Activated naive CD8-positive, alpha-beta T cell (primary cell): Measurements from ENCODE around the gene SPARCL1.

ENCODE experiments used
- H3K27ac Mint-ChIP-seq: one replicate; pipeline ENCODE4 v1.8.0; 2021; ENCODE audit warnings: mixed read lengths
- H3K27me3 Mint-ChIP-seq: one replicate; pipeline ENCODE4 v1.8.0; 2021; ENCODE audit warnings: mixed read lengths
- H3K36me3 Mint-ChIP-seq: one replicate; pipeline ENCODE4 v1.8.0; 2021; ENCODE audit warnings: mixed read lengths
- H3K4me1 Mint-ChIP-seq: one replicate; pipeline ENCODE4 v1.8.0; 2021; ENCODE audit warnings: low read depth, mixed read lengths
- H3K4me3 Mint-ChIP-seq: one replicate; pipeline ENCODE4 v1.8.0; 2021; ENCODE audit warnings: mild to moderate bottlenecking, mixed read lengths
- H3K9me3 Mint-ChIP-seq: one replicate; pipeline ENCODE4 v1.8.0; 2021; ENCODE audit warnings: low read depth, mixed read lengths

SPARCL1 gene

DNA sequence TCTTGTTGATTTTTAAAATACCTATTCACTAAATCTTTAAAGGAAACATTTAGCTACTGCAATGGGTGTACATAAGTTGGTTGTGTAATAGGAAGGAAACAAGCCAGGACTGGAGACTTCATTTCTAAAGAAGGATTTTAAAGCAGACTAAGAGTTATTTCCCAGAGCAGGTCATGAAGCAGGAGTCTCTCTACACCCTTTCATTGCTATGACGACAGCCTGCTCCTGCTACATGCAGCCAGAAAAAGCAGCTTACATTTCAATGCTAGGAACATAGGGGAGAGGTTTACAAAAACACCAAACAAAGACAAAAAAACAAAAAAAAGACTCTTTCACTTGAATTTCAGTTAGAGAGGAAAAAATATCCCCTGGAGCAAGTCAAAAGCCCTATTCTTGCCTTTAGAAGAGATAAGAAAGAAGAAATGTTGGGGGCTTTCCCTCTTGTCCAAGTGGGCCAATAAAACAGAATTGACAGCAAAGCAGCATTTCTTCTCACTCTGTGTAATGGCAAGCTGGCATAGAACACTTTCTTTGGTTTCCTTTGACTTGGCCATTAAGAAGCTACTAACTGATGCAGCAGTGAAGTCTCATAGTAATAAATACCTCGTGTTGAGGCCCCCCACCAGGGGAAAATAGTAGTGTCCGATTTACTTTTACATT lies 3.4 kb downstream of the SPARCL1 start:
- Mint-ChIP-seq H3K4me3 (no peak overlapping the region), H3K4me1 (no peaks in the 10 kb centered on the region), H3K9me3 (peaks cover 14% of the 10 kb centered on the region), H3K27ac (no peak overlapping the region), H3K36me3 (no peaks in the 10 kb centered on the region), H3K27me3 (no peaks in the 10 kb centered on the region)

DNA sequence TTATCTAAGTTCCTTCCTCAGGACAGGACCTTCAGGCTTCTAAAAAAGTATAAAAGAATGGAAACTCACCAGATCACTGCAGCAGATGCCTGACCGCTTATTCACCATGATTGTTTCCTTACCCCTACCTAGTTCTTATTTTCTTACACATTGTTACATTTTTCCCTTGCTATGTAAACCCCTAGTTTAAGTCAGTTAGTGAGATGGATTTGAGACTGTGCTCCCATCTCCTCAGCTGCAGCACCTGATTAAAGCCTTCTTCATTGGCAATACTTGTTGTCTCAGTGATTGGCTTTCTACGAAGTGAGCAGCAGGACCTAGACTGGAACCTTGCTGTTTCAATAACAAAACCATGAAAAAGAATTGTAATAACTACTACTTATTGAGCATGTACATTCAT lies 4.7 kb downstream of the SPARCL1 start:
- Mint-ChIP-seq H3K27ac (no peak overlapping the region), H3K4me1 (no peaks in the 10 kb centered on the region), H3K9me3 (peaks cover 14% of the 10 kb centered on the region), H3K4me3 (no peak overlapping the region), H3K36me3 (no peaks in the 10 kb centered on the region), H3K27me3 (no peaks in the 10 kb centered on the region)

DNA sequence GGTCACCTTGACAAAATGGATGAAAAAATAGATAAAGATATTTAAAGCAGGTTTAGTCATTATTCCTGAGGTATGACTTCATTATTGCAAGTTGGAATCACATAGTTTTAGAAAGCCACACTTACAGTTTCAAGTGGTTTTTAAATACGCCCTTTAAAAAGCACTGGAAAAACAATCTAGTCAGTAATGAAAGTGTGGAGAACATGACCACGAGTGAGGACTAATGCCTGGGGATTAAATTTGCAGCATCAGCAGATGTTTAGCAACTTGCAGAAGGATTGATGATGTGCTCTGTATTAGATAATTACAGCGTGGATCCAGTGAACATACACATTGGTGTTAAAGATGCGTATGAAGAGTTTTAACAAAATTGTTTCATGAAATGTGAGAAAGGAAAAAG lies 5.9 kb downstream of the SPARCL1 start:
- Mint-ChIP-seq H3K36me3 (no peaks in the 10 kb centered on the region), H3K9me3 (peaks cover 14% of the 10 kb centered on the region), H3K4me1 (no peaks in the 10 kb centered on the region), H3K27me3 (no peaks in the 10 kb centered on the region), H3K27ac (no peak overlapping the region), H3K4me3 (no peak overlapping the region)

- peaks cover 14% of the 10 kb centered on the region for H3K9me3 Mint-ChIP-seq
- H3K4me3 Mint-ChIP-seq: no peak overlapping the region
- no peaks in the 10 kb centered on the region for H3K27me3 Mint-ChIP-seq
- no peaks in the 10 kb centered on the region for H3K4me1 Mint-ChIP-seq
- no peaks in the 10 kb centered on the region for H3K36me3 Mint-ChIP-seq
- H3K27ac Mint-ChIP-seq: no peak overlapping the region
These were observed 7.3 kb downstream of the SPARCL1 start for GRCh38 chr4:87521757-87522374.

GRCh38 chr4:87521319-87521718 lies 7.9 kb downstream of the SPARCL1 start:
- Mint-ChIP-seq H3K9me3 (peaks cover 14% of the 10 kb centered on the region), H3K36me3 (no peaks in the 10 kb centered on the region), H3K4me1 (no peaks in the 10 kb centered on the region), H3K4me3 (no peak overlapping the region), H3K27ac (no peak overlapping the region), H3K27me3 (no peaks in the 10 kb centered on the region)

GRCh38 chr4:87517621-87518020 lies 11.6 kb downstream of the SPARCL1 start:
- H3K36me3 Mint-ChIP-seq: no peaks in the 10 kb centered on the region
- no peaks in the 10 kb centered on the region for H3K4me1 Mint-ChIP-seq
- H3K9me3 Mint-ChIP-seq: no peaks in the 10 kb centered on the region
- H3K27me3 Mint-ChIP-seq: no peaks in the 10 kb centered on the region
- no peak overlapping the region for H3K4me3 Mint-ChIP-seq
- H3K27ac Mint-ChIP-seq: no peak overlapping the region

DNA sequence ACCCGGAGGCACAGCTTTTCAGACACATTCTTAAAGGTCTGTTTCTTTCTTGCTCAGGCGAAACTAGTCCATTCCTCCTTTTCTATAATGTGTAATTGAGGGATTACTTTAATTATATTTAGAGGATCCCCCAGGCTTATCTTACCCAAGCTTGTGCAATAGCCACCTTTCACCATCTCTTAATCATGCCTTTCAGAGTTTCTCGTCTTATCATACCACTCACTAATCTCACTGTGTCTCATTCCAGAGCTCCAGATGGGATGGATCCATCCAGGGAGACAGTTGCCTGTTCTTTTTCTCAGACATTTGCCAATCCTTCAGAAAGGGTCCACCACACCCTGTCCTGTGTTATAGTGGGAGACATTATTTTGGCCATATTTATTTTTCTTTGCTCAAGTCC lies 12.5 kb downstream of the SPARCL1 start:
- Mint-ChIP-seq H3K27me3 (no peaks in the 10 kb centered on the region), H3K4me3 (no peak overlapping the region), H3K27ac (no peak overlapping the region), H3K36me3 (no peaks in the 10 kb centered on the region), H3K4me1 (no peaks in the 10 kb centered on the region), H3K9me3 (no peaks in the 10 kb centered on the region)

DNA sequence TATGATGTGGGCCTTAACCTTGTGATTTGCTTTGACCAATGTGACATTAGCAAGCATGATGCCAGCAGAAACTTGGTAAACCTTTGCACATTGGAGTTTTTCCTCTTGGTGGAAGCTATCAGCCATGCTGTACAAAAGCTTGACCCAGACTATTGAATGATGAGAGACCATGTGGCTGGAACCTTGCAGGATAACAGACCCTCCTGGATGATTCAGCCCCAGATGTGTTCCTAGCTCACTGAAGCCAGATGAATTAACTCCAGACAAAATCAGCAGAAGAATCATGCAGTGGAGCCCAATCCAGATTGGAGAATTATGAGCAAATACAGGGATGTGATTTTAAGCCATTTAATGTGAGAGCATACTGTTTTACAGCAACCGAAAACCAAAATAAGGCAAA lies 16.8 kb downstream of the SPARCL1 start:
- Mint-ChIP-seq H3K36me3 (no peaks in the 10 kb centered on the region), H3K4me1 (no peaks in the 10 kb centered on the region), H3K9me3 (no peaks in the 10 kb centered on the region), H3K27me3 (no peaks in the 10 kb centered on the region), H3K27ac (no peak overlapping the region), H3K4me3 (no peak overlapping the region)

DNA sequence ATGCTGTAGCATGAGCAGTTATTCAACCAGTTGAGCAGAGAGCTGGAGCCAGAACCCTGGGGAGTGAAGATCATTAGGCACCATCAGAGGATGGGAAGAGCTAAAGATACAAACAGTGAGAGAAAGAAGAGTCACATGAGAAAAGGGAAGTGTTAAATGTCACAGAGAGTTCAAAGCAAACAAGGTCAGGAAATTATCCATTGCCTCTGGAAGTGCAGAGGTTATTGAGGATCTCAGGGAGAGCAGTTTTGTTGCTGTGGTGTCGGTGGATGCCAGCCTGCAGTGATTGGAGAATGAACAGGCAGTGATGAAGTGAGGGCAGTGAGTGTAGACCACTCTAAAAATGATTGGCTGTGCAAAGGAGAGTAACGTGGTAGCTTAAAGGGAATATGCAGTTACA lies 17.7 kb downstream of the SPARCL1 start:
- no peak overlapping the region for H3K27ac Mint-ChIP-seq
- no peaks in the 10 kb centered on the region for H3K36me3 Mint-ChIP-seq
- H3K27me3 Mint-ChIP-seq: no peaks in the 10 kb centered on the region
- no peaks in the 10 kb centered on the region for H3K4me1 Mint-ChIP-seq
- H3K9me3 Mint-ChIP-seq: no peaks in the 10 kb centered on the region
- H3K4me3 Mint-ChIP-seq: no peak overlapping the region

- no peaks in the 10 kb centered on the region for H3K4me1 Mint-ChIP-seq
- no peaks in the 10 kb centered on the region for H3K9me3 Mint-ChIP-seq
- H3K4me3 Mint-ChIP-seq: no peak overlapping the region
- no peaks in the 10 kb centered on the region for H3K36me3 Mint-ChIP-seq
- no peaks in the 10 kb centered on the region for H3K27me3 Mint-ChIP-seq
- no peak overlapping the region for H3K27ac Mint-ChIP-seq
These were observed 18.4 kb downstream of the SPARCL1 start for GRCh38 chr4:87510747-87511146.

DNA sequence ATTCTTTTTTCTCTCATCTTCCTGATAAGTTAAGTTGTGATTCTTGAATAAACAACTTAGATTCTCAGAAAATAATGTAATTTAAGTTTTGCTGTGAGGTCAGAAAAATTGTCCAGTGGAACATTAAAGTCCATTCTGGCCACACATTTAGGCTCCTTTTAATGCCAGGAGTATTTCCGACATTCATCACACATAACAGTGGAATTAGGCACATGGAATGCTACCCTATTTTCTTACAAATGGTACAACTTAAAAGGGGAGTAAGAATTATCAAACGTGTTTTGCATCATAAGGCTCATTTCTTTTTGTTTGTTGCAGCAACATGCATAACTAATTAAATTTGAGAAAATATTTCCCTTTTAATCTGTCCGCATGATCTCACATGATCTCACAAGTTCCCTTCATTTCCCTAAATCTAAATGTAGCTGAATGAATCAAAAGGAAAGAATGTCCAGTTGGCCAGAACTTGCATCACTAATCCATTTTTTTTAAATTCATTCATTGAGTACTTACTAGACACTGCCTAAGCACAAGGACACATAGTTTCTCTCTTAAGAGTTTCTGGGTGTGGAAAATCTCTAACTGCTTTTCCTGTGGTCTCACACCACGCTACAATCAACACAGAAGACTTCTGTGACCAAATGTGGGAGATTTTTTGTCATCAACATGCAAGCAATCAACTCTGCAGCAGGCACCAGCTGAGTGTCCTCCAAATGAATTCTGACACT lies 22.0 kb downstream of the SPARCL1 start:
- H3K4me1 Mint-ChIP-seq: no peaks in the 10 kb centered on the region
- no peak overlapping the region for H3K4me3 Mint-ChIP-seq
- H3K36me3 Mint-ChIP-seq: no peaks in the 10 kb centered on the region
- H3K9me3 Mint-ChIP-seq: no peaks in the 10 kb centered on the region
- peaks cover 2% of the 10 kb centered on the region for H3K27me3 Mint-ChIP-seq
- H3K27ac Mint-ChIP-seq: no peak overlapping the region

DNA sequence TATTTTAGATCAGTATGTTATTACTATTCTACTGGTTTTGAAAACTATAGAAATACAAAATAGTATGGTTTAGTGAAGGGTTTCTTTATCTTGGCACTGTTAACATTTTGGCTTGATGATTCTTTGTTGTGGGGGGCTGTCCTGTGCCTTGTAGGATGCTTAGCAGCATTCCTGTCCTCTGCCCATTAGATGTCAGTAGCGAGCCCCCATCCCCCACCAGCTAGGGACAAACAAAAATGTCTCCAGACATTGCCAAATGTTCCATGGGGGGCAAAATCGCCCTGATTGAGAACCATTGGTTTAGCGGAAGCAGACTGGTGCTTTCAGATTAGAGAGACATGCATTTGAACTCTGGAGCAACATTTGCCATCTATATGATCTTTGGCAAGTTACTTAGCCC lies 23.3 kb downstream of the SPARCL1 start:
- Mint-ChIP-seq H3K4me1 (no peaks in the 10 kb centered on the region), H3K36me3 (no peaks in the 10 kb centered on the region), H3K27ac (no peak overlapping the region), H3K9me3 (no peaks in the 10 kb centered on the region), H3K27me3 (peaks cover 2% of the 10 kb centered on the region), H3K4me3 (no peak overlapping the region)

DNA sequence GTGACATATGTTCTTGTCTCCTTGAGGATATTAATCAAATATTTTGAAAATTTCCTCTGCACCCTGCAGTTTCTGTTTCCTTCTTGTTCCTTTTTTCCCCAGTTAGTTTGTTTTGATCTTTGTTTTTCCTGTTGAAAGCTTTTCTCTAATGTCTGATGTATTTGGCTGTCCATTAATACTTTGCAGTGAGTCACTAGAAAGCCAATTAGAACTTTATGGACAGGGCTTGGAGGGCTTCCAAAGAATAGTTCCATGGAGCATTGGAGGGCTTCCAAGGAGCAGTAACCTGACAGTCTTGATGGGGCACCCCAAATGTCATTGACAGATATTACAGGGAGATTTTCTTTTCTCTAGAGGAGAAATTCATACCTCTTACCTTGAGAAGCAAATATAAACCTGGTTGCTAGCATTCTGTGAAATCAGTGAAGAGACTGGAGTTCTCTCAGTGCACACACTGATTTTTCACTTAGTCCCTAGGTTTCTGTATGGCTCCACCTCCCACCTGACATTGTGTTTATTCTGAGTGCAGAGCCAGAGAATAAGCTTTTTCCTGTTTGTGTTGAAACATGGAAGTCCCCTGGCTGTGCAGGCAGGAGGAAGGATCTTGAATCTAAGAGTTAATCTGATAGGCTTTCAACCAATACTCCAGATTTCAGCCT lies 26.5 kb downstream of the SPARCL1 start:
- H3K4me3 Mint-ChIP-seq: no peak overlapping the region
- no peaks in the 10 kb centered on the region for H3K36me3 Mint-ChIP-seq
- no peaks in the 10 kb centered on the region for H3K9me3 Mint-ChIP-seq
- peaks cover 2% of the 10 kb centered on the region for H3K27me3 Mint-ChIP-seq
- H3K4me1 Mint-ChIP-seq: peaks cover 3% of the 10 kb centered on the region
- no peak overlapping the region for H3K27ac Mint-ChIP-seq

- Mint-ChIP-seq H3K27ac (no peak overlapping the region), H3K27me3 (peaks cover 2% of the 10 kb centered on the region), H3K9me3 (no peaks in the 10 kb centered on the region), H3K36me3 (no peaks in the 10 kb centered on the region), H3K4me3 (no peak overlapping the region), H3K4me1 (peaks cover 3% of the 10 kb centered on the region)
These were observed 29.1 kb downstream of the SPARCL1 start for GRCh38 chr4:87500092-87500462.

DNA sequence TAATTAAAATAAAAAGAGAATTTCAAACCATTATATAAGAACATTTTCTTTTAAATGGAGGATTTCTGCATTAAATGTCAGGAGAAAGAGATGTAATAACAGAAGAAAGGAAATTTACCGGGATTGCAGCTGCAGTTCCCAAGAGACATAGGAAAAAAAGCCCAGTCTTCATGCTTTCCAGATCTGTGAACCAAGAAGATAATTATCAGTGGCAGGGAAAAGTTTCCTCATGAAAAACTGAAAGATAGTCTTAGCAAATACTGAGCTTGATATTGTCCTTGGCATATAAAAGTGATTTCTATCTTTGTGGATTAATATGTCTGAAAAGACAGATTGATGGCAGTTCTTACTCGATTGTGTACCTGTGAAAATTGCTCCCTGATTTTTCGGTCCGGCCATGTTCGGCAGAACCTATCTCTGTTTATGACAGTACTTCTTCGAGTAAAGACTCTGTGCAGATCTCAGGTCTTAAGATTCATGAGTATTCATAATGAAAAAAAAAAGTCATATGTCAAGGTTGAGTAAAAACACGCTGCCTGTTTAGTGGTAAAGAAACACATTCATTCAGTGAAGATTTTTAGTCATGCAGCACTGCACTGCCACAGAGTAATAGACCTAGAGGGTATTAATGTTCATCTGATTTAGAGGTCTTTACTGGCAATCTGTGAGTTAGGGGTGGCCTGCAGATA lies 29.6 kb downstream of the SPARCL1 start:
- Mint-ChIP-seq H3K36me3 (no peaks in the 10 kb centered on the region), H3K27ac (no peak overlapping the region), H3K27me3 (peaks cover 2% of the 10 kb centered on the region), H3K4me3 (no peak overlapping the region), H3K4me1 (peaks cover 3% of the 10 kb centered on the region), H3K9me3 (no peaks in the 10 kb centered on the region)
